ENCODE measurements around the gene CCDC3.
"Not testable (repeated sequence)": the region's sequence is repeated elsewhere in the genome, so short reads cannot be mapped to it uniquely, and the experiment has no call there.

CCDC3 gene

DNA sequence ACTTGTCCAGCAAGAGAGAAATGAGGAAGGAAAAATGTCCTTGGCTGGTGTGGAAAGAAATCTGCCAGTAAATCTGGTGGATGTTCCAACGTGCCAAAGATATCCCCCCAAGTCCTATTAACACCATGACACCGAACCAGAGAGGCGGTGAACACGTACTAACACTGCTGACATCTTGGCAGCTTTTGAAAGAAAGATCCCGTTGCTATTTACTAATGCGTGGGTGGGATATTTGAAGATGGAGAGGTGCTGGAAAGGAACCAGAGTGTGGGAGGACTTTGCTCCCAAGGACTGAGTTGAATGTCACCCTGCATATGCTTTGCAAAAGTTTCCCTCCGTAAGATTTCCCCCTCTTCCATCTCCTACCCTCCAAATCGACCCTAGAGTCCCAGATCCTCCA lies 7.9 kb downstream of the CCDC3 start:
- Histone ChIP-seq H3K4me3 (ENCODE audit: low read length) (no peak overlapping the region), H3K36me3 (ENCODE audit: control insufficient read depth, insufficient read depth, low read length) (no peaks in the 10 kb centered on the region), H3K4me1 (ENCODE audit: control insufficient read depth, insufficient read depth, low read length) (no peaks in the 10 kb centered on the region), H3K27ac (ENCODE audit: low read depth, low read length) (no peak overlapping the region), H3K27me3 (ENCODE audit: control insufficient read depth, insufficient read depth, low read length) (no peaks in the 10 kb centered on the region), H3K9ac (ENCODE audit: low read length) (no peak overlapping the region)

DNA sequence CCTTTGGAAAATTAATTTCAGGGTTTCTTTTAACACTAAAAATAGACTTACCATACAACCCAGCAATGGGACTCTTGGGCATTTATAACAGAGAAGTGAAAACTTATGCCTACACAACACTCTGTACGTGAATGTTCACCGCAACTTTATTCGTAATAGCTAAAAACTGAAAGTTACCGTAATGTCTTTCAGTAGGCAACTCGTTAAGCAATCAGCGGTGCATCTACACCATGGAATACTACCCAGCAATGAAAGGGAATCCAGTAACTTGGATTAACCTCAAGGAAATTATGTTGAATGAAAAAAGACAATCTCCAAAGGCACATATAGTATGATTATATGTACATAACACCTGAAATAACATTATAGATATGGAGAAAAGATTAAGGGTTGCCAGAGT lies 16.2 kb downstream of the CCDC3 start:
- Histone ChIP-seq H3K36me3 (ENCODE audit: control insufficient read depth, insufficient read depth, low read length) (no peaks in the 10 kb centered on the region), H3K27me3 (ENCODE audit: control insufficient read depth, insufficient read depth, low read length) (no peaks in the 10 kb centered on the region), H3K4me1 (ENCODE audit: control insufficient read depth, insufficient read depth, low read length) (no peaks in the 10 kb centered on the region), H3K9ac (ENCODE audit: low read length) (no peak overlapping the region), H3K27ac (ENCODE audit: low read depth, low read length) (no peak overlapping the region), H3K4me3 (ENCODE audit: low read length) (no peak overlapping the region)

GRCh38 chr10:12984165-12984747 lies 17.3 kb downstream of the CCDC3 start:
- Histone ChIP-seq H3K27ac (ENCODE audit: low read depth, low read length) (no peak overlapping the region), H3K4me1 (ENCODE audit: control insufficient read depth, insufficient read depth, low read length) (no peaks in the 10 kb centered on the region), H3K36me3 (ENCODE audit: control insufficient read depth, insufficient read depth, low read length) (no peaks in the 10 kb centered on the region), H3K9ac (ENCODE audit: low read length) (no peak overlapping the region), H3K4me3 (ENCODE audit: low read length) (no peak overlapping the region), H3K27me3 (ENCODE audit: control insufficient read depth, insufficient read depth, low read length) (no peaks in the 10 kb centered on the region)

DNA sequence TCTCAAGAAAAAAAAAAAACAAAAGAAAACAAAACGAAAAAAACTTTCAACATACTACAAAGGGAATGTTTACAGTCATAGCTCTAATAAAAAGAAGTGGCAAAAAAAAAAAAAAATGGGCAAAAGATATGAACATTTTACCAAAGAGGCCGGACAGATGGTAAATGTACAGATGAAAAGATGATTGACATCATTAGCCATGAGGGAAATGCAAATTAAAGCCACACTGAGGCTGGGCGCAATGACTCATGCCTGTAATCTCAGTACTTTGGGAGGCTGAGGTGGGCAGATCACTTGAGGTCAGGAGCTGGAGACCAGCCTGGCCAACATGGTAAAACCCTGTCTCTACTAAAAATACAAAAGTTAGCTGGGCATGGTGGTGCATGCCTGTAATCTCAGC lies 17.9 kb downstream of the CCDC3 start:
- H3K9ac ChIP-seq (ENCODE audit: low read length); H3K27ac ChIP-seq (ENCODE audit: low read depth, low read length); H3K27me3 ChIP-seq (ENCODE audit: control insufficient read depth, insufficient read depth, low read length); H3K4me1 ChIP-seq (ENCODE audit: control insufficient read depth, insufficient read depth, low read length); H3K36me3 ChIP-seq (ENCODE audit: control insufficient read depth, insufficient read depth, low read length); H3K4me3 ChIP-seq (ENCODE audit: low read length): not testable (repeated sequence)

DNA sequence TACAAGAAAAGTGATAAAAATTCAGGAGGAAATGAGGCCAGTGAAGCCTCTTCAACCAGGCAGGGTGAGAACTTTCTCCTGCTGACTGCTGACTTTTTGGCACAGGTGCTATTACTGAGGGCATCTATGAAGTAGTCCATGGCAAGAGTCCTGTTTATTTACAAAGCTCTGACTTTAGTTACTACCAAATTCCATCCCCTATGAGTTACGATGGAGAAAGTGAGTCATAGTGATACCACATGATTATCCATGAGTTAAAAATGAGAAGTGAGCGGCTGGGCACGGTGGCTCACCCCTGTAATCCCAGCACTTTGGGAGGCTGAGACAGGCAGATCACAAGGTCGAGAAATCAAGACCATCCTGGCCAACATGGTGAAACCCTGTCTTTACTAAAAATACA lies 19.9 kb downstream of the CCDC3 start:
- H3K27ac ChIP-seq (ENCODE audit: low read depth, low read length): no peak overlapping the region

DNA sequence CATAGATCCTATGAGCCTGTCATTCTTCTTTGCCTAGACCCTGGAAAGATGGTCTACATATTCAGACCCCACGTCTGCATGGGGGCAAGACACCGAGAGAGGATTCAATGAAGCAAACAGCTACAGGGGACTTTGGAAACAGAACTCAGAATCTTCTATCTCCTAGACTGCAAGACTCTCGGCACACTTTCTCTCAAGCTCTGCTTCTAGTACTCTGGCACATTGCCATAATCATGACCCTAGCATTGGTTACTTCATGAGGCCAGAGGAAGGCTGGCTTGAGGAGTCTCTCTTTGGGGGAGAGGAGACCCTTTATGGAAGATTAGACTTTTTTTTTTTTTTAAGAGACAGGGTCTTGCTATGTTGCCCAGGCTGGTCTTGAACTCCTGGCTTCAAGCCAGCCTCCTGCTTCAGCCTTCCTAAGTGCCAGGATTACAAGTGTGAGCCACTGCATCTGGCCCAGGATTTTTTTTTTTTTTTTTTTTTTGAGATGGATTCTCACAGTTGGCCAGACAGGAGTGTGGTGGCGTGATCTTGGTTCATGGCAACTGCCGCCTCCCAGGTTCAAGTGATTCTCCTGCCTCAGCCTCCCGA lies 20.7 kb downstream of the CCDC3 start:
- H3K27ac ChIP-seq (ENCODE audit: low read depth, low read length): no peak overlapping the region
- H3K4me1 ChIP-seq (ENCODE audit: control insufficient read depth, insufficient read depth, low read length): no peaks in the 10 kb centered on the region
- H3K27me3 ChIP-seq (ENCODE audit: control insufficient read depth, insufficient read depth, low read length): no peaks in the 10 kb centered on the region
- no peak overlapping the region for H3K9ac ChIP-seq (ENCODE audit: low read length)
- H3K36me3 ChIP-seq (ENCODE audit: control insufficient read depth, insufficient read depth, low read length): no peaks in the 10 kb centered on the region
- H3K4me3 ChIP-seq (ENCODE audit: low read length): no peak overlapping the region

More for the DNA sequence above, 19.9 kb downstream of the CCDC3 start:
- H3K4me3 ChIP-seq (ENCODE audit: low read length): no peak overlapping the region
- no peaks in the 10 kb centered on the region for H3K4me1 ChIP-seq (ENCODE audit: control insufficient read depth, insufficient read depth, low read length)
- H3K9ac ChIP-seq (ENCODE audit: low read length): no peak overlapping the region
- H3K36me3 ChIP-seq (ENCODE audit: control insufficient read depth, insufficient read depth, low read length): no peaks in the 10 kb centered on the region
- no peaks in the 10 kb centered on the region for H3K27me3 ChIP-seq (ENCODE audit: control insufficient read depth, insufficient read depth, low read length)

- H3K4me3 ChIP-seq (ENCODE audit: low read length): no peak overlapping the region
- no peaks in the 10 kb centered on the region for H3K4me1 ChIP-seq (ENCODE audit: control insufficient read depth, insufficient read depth, low read length)
- H3K27me3 ChIP-seq (ENCODE audit: control insufficient read depth, insufficient read depth, low read length): no peaks in the 10 kb centered on the region
- no peaks in the 10 kb centered on the region for H3K36me3 ChIP-seq (ENCODE audit: control insufficient read depth, insufficient read depth, low read length)
- H3K27ac ChIP-seq (ENCODE audit: low read depth, low read length): no peak overlapping the region
- H3K9ac ChIP-seq (ENCODE audit: low read length): no peak overlapping the region
Measured at GRCh38 chr10:12980102-12980661, 21.3 kb downstream of the CCDC3 start.

GRCh38 chr10:12978891-12979290 lies 22.6 kb downstream of the CCDC3 start:
- Histone ChIP-seq H3K27ac (ENCODE audit: low read depth, low read length) (no peak overlapping the region), H3K36me3 (ENCODE audit: control insufficient read depth, insufficient read depth, low read length) (no peaks in the 10 kb centered on the region), H3K4me3 (ENCODE audit: low read length) (no peak overlapping the region), H3K27me3 (ENCODE audit: control insufficient read depth, insufficient read depth, low read length) (no peaks in the 10 kb centered on the region), H3K4me1 (ENCODE audit: control insufficient read depth, insufficient read depth, low read length) (no peaks in the 10 kb centered on the region), H3K9ac (ENCODE audit: low read length) (no peak overlapping the region)

- Histone ChIP-seq H3K4me1 (ENCODE audit: control insufficient read depth, insufficient read depth, low read length) (no peaks in the 10 kb centered on the region), H3K4me3 (ENCODE audit: low read length) (no peak overlapping the region), H3K36me3 (ENCODE audit: control insufficient read depth, insufficient read depth, low read length) (no peaks in the 10 kb centered on the region), H3K27ac (ENCODE audit: low read depth, low read length) (no peak overlapping the region), H3K9ac (ENCODE audit: low read length) (no peak overlapping the region), H3K27me3 (ENCODE audit: control insufficient read depth, insufficient read depth, low read length) (no peaks in the 10 kb centered on the region)
Measured at GRCh38 chr10:12975906-12976305, 25.6 kb downstream of the CCDC3 start.

- Histone ChIP-seq H3K36me3 (ENCODE audit: control insufficient read depth, insufficient read depth, low read length) (no peaks in the 10 kb centered on the region), H3K9ac (ENCODE audit: low read length) (no peak overlapping the region), H3K27me3 (ENCODE audit: control insufficient read depth, insufficient read depth, low read length) (no peaks in the 10 kb centered on the region), H3K27ac (ENCODE audit: low read depth, low read length) (no peak overlapping the region), H3K4me3 (ENCODE audit: low read length) (no peak overlapping the region), H3K4me1 (ENCODE audit: control insufficient read depth, insufficient read depth, low read length) (no peaks in the 10 kb centered on the region)
Measured at GRCh38 chr10:12975266-12975665, 26.2 kb downstream of the CCDC3 start.

- no peak overlapping the region for H3K4me3 ChIP-seq (ENCODE audit: low read length)
- no peak overlapping the region for H3K27ac ChIP-seq (ENCODE audit: low read depth, low read length)
Measured at GRCh38 chr10:12974491-12975199, 26.9 kb downstream of the CCDC3 start.

GRCh38 chr10:12974078-12974477 lies 27.4 kb downstream of the CCDC3 start:
- Histone ChIP-seq H3K9ac (ENCODE audit: low read length) (no peak overlapping the region), H3K27me3 (ENCODE audit: control insufficient read depth, insufficient read depth, low read length) (no peaks in the 10 kb centered on the region), H3K27ac (ENCODE audit: low read depth, low read length) (no peak overlapping the region), H3K4me3 (ENCODE audit: low read length) (no peak overlapping the region), H3K4me1 (ENCODE audit: control insufficient read depth, insufficient read depth, low read length) (no peaks in the 10 kb centered on the region), H3K36me3 (ENCODE audit: control insufficient read depth, insufficient read depth, low read length) (no peaks in the 10 kb centered on the region)

More at GRCh38 chr10:12974491-12975199, 26.9 kb downstream of the CCDC3 start:
- Histone ChIP-seq H3K4me1 (ENCODE audit: control insufficient read depth, insufficient read depth, low read length) (no peaks in the 10 kb centered on the region), H3K9ac (ENCODE audit: low read length) (no peak overlapping the region), H3K36me3 (ENCODE audit: control insufficient read depth, insufficient read depth, low read length) (no peaks in the 10 kb centered on the region), H3K27me3 (ENCODE audit: control insufficient read depth, insufficient read depth, low read length) (no peaks in the 10 kb centered on the region)

Measured in rectal smooth muscle tissue (tissue), 1 donor.